Colonic mucosa (tissue), 4 donors: ENCODE data around the gene PINK1. TPM values are rescaled to one million over a fixed set of nuclear protein-coding genes. Genes with fewer than 3 reads are reported as not detected.

Experiments used
- DNase-seq: peaks from one replicate; pipeline ENCODE4 v3.0.0-alpha.2; 2020
- H3K27ac ChIP-seq: fragments of 200-600 bp; one replicate; pipeline ENCODE4 v1.8.0; 2021
- H3K27me3 ChIP-seq: fragments of 200-600 bp; one replicate; pipeline ENCODE4 v1.8.0; 2021
- H3K36me3 ChIP-seq: fragments of 200-600 bp; one replicate; pipeline ENCODE4 v1.8.0; 2021
- H3K4me1 ChIP-seq: fragments of 200-600 bp; one replicate; pipeline ENCODE4 v1.8.0; 2021; ENCODE audit warnings: mild to moderate bottlenecking
- H3K4me3 ChIP-seq: fragments of 200-600 bp; one replicate; pipeline ENCODE4 v1.8.0; 2021
- H3K9ac ChIP-seq, 2 donors: one replicate each; pipeline ENCODE4 v1.7.0; 2013; ENCODE audit warnings: control low read depth in 2 of 2, low read depth in 2 of 2, low read length in 2 of 2
- H3K9me3 ChIP-seq: fragments of 200-600 bp; one replicate; pipeline ENCODE4 v1.8.0; 2021
- CTCF ChIP-seq: fragments of 200-600 bp; IDR thresholded peaks from one replicate; pipeline ENCODE4 v1.8.0; 2022; ENCODE audit warnings: antibody characterized with exemption, mild to moderate bottlenecking
- intact Hi-C: fragments of 100-400 bp; cut with DNase I; formaldehyde crosslinking; loops from one replicate; pipeline ENCODE4 v1.14.1; 2022
- total RNA-seq, 2 donors: library from RNA; stranded (reverse); fragmentation: NEBNext Ultra II Directional in 1 of 2; extraction: Animal tissue kit (Norgen Biotek cat#: 25700) in 1 of 2; gene quantifications; one replicate each; pipeline ENCODE4 v1.2.1, GENCODE V29; 2021
- donor health status: healthy.
- donor health status: DM: no; HTN: no; CAD: no.
- donor health status: DM: no; HTN: no; CAD: no.

Gene PINK1
- total RNA-seq, 2 donors from 2014 or later, result 49.7 to 119 TPM

DNA sequence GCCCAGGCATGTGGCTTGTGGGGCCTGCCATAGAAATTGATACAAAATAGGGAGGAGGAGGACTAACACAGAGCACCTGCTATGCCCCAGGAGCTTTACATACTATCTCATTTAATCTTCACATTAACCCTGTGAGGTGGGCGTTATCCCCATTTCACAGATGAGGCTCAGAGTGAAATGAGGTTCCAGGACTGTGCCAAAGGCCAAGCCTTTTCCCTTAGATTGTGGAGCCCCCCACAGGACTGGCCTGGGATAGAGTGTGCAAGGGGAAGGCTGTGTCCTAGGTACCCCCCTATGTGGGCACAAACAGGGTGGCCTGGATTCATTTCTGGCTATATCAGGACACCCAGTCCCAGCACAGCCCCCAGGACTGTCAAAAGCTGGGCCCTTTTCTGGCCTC is 30.1 kb downstream of the PINK1 start:
- Histone ChIP-seq H3K4me3 (no peak overlapping the region), H3K4me1 (no peaks in the 10 kb centered on the region), H3K9ac (no peak overlapping the region), H3K36me3 (no peaks in the 10 kb centered on the region), H3K9me3 (no peaks in the 10 kb centered on the region), H3K27me3 (no peaks in the 10 kb centered on the region), H3K27ac (no peak overlapping the region)
- intact Hi-C loops, result no loop called here
- no peak for TF ChIP-seq CTCF
- DNase-seq, result no peak

DNA sequence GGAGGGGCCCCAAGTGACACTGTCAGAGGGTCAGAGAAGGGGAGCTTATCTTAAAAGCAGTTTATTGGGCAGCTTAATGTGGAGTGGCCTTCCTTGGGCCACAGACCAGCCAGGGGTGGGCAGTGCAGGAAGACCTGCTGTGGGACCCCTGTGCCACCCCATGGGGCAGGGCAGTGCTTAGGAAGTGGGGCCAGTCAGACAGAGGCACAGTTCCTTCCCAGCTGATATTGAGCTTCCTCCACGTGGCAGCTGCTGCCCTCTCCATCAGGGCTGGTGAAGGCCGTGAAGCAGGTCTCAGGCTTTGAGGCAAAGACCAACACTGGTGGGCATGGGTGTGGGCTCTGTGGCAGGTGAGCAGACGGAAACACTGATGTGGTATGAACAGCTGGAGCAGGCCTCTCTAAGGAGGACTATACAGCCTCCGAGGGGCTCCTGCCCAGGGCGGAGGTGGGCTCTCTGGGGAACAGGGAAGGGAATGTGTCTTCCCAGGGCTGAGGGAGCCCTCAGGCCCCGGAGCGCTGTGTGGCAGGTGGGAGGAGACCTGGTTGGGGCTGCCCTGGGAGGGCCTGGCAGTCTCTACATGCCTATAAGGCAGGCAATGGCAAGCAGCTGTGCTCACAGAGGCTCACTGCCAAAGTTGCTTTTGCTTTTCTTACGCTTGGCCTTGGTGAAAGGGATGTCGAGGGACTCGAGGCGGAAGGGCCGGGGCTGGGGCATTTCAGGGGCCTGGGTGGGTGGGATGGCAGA is 30.9 kb downstream of the PINK1 start:
- intact Hi-C loops, result no loop called here
- Histone ChIP-seq H3K9me3 (no peaks in the 10 kb centered on the region), H3K27me3 (no peaks in the 10 kb centered on the region), H3K36me3 (no peaks in the 10 kb centered on the region), H3K27ac (no peak overlapping the region), H3K4me1 (no peaks in the 10 kb centered on the region), H3K9ac (no peak overlapping the region), H3K4me3 (no peak overlapping the region)
- TF ChIP-seq CTCF, result no peak
- no peak for DNase-seq

GRCh38 chr1:20665726-20666125 is 32.5 kb downstream of the PINK1 start:
- H3K27ac ChIP-seq, result no peak overlapping the region
- H3K4me3 ChIP-seq, result no peak overlapping the region
- intact Hi-C loops, result no loop called here

DNA sequence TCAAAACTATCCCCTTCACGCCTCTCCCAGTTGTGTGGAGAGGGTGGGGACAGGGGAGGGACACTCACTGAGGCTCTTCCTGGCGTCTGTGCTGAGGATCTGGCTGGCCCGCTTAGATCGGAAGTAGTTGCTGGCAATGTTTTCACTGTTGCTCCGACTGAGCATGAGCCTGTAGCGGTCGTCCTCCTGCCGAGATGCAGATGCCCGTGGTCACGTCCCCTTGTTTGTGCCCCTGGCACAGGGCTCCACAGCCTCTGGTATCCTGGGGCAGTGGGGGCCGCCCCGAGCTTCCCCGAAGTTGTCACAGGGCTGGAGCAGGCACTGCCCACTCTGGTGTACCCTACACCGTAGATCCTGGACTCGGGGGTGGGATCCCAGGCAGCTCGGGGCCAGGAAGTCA is 32.9 kb downstream of the PINK1 start:
- H3K4me3 ChIP-seq, result no peak overlapping the region
- no peaks in the 10 kb centered on the region for H3K4me1 ChIP-seq
- no peak overlapping the region for H3K9ac ChIP-seq
- no peaks in the 10 kb centered on the region for H3K36me3 ChIP-seq
- H3K9me3 ChIP-seq, result no peaks in the 10 kb centered on the region
- DNase-seq, result no peak
- no peak overlapping the region for H3K27ac ChIP-seq
- intact Hi-C loops, result no loop called here
- no peak for TF ChIP-seq CTCF
- H3K27me3 ChIP-seq, result no peaks in the 10 kb centered on the region

More at GRCh38 chr1:20665726-20666125, 32.5 kb downstream of the PINK1 start:
- no peak for DNase-seq
- Histone ChIP-seq H3K27me3 (no peaks in the 10 kb centered on the region), H3K9me3 (no peaks in the 10 kb centered on the region), H3K9ac (no peak overlapping the region), H3K4me1 (no peaks in the 10 kb centered on the region), H3K36me3 (no peaks in the 10 kb centered on the region)
- no peak for TF ChIP-seq CTCF

DNA sequence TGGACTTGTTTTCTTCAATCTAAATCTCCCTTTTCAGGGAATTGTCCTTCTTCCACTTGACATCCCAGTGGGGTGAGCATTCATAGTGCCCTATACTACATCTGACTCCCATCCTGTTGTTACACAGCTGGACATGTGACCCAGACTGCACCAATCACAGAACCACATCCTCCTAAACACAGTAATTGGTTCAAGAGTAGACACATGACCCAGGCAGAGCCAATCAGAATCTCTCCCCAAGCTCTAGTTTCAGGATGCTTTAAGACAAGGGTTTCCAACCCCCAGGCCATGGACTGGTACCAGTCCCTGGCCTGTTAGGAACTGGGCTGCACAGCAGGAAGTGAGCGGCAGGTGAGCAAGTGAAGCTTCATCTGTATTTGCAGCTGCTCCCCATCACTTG is 33.5 kb downstream of the PINK1 start:
- no peak for DNase-seq
- TF ChIP-seq CTCF, result no peak
- intact Hi-C loops, result no loop called here

More for the DNA sequence above, 33.5 kb downstream of the PINK1 start:
- H3K27me3 ChIP-seq, result no peaks in the 10 kb centered on the region
- no peaks in the 10 kb centered on the region for H3K36me3 ChIP-seq
- H3K9me3 ChIP-seq, result no peaks in the 10 kb centered on the region
- no peak overlapping the region for H3K9ac ChIP-seq
- H3K4me1 ChIP-seq, result no peaks in the 10 kb centered on the region
- H3K4me3 ChIP-seq, result no peak overlapping the region
- no peak overlapping the region for H3K27ac ChIP-seq
